Stimulated activated CD8-positive, alpha-beta memory T cell treated with anti-CD3 and anti-CD28 coated beads, Interleukin-15, amount 100 ng/mL, for 1 hour (primary cell): ENCODE measurements around the gene ZNF804B.

ENCODE experiments used
- DNase-seq: peaks from one replicate; pipeline ENCODE4 v3.0.0-alpha.2; 2020; ENCODE audit warnings: low read depth

ZNF804B gene

GRCh38 chr7:88759230-88760135, at the start of gene ZNF804B:
Gene ZNF804B (plus strand): TSS chr7:88759700. CDS start chr7:88759977, 277 bp downstream.
- DNase-seq: no peak

DNA sequence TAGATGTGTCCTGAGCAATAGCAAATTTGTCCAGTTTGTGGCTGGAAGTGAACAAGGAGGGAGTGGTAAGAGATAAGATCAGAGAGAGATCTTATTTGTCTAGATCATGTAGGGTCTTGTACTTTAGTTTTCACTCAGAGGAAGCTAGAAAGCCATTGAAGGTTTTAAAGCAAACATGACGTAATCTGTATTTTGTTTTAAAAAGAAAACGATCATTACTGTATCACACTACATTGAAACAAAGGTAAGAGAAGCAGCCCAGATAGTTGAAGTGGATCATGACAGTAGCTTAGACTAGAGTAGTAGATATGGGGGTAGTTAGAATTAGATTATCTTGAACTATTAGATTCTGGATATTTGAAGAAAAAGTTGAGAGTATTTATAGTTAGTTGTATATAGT, 23.6 kb upstream of the ZNF804B start:
- no peak for DNase-seq

GRCh38 chr7:88737632-88738031, 21.9 kb upstream of the ZNF804B start:
- DNase-seq: no peak

DNA sequence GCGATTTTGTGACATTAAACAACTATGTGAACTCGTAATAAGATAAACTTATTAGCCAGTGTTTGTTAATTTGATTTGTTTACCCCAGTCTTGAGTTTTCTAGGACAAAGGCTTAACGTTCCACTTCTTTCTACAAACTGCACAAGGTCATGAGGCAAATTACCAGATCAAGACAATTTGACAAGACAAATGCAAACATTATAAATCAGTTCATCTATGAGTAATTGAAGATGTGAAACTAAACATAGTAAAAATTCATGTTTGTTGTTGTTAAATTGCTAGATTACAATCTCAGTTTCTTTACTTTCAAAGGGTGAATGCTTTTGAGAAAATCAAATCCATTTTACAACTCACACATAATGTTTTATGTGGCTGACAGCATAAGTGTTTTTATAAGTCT, 13.4 kb upstream of the ZNF804B start:
- DNase-seq: no peak

DNA sequence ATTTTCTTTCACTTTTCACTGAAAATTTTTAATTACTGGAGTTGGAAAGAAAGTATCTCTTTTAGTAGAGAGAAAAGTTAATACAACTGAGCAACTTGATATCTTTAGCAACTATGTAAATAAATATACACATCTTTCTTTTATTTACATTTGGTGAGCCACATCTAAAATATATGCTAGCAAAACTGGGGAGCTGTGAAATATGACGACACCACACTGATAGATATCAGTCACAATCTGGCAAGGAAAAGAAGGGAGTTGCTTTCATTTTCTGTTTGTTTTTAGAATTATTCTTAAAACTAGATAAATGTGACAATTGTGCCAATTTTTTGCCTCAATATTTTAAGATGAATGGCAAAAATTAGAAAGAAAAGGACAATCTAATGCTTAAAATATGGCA, 2.7 kb upstream of the ZNF804B start:
- DNase-seq: no peak

DNA sequence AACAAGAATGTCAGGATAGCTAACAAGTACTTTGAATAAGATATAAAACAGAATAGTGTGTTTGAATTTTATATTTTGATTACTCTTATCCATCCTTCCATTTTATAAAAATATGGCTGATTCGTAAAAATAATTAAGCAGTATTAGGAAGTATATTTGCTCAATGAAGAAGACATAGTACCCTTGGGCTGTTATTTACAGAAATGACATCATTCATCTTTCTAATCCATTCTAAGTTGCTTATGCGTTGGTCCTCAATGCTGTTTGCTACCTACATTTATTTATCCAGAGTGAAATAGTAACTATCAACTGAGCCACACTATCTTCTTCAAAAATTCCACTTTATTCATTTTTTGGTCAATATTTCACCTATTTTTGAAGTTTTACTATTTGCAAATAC, 2.1 kb upstream of the ZNF804B start:
- DNase-seq: no peak

GRCh38 chr7:88758381-88759229, 895 bp upstream of the ZNF804B start:
- no peak for DNase-seq

DNA sequence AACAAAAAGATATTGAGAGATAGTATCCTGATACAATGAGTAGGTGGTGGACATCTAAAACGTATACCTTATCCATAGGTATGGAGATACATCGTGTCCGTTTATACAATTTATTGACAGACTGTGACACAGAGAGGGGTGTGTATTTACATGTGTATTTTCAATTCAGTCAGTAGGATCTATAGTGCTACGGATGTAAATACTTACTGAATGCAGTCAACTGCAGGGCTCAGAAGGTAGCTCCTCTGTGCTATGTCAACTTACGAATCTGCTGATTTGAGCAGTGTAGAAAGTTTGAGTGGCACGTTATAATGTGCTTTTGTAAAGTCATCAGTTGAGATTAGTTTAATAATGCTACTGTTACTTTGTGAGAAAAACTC, 626 bp downstream of the ZNF804B start:
- DNase-seq: no peak

- no peak for DNase-seq
Observed at GRCh38 chr7:88761779-88762178, 2.3 kb downstream of the ZNF804B start.

DNA sequence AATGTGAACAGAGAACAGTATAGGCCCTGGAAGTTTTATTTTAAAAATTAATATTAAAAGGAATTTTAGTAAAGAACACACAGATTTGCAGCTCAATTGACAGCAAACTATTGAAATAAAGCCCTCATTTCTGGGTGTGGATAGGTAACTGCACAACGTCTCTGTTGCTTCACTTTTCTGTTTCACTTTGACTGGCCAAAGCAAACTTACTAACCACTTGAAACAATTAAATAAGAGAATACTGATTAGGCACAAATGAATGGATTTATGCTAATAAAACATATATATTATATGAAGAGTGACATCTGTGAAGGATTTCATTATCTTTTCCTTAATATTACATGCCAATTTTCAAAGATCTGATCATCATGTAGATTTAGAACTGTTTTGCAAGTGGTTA, 11.9 kb downstream of the ZNF804B start:
- DNase-seq: no peak

DNA sequence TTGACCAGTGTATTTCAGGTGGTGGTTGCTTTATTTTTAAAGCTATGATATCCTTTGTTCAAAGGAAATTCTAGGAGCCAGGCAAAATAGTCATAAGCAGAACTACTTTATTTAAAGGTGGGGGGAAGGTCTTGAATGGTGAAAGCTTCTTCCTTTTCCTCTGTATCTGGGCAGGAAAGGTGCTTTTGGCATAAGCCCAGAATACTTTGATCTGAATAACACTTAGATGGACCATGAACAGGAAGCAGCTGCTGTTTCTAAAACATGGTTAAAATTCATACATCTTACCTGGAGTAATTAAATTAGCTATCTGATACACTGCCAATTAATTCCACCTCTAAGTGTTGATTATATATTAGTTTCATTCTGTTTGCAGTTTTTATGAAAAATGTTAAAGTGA, 13.3 kb downstream of the ZNF804B start:
- DNase-seq: no peak

GRCh38 chr7:88775838-88776237, 16.3 kb downstream of the ZNF804B start:
- DNase-seq: no peak

DNA sequence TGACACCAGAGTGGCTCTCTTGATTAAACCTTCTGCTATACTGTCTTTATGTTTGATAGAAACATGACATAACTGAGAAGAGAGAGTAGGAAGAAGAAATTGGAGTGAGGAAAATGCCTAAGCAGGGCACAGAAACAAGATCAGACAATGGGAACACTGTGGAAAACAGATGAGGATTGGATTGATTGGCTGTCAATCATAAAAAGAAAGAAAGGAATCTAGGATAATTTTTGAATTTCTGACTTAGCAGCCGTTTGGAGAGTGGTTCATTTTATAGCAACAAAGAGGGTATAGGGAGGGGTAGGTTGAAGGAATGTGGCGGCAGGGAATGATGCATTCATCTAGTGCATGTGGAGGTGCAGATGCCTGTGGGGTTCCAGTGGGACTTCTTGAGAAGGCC, 28.3 kb downstream of the ZNF804B start:
- DNase-seq: no peak

GRCh38 chr7:88789480-88790064, 30.1 kb downstream of the ZNF804B start:
- DNase-seq: no peak

GRCh38 chr7:88791891-88792290, 32.4 kb downstream of the ZNF804B start:
- DNase-seq: no peak

DNA sequence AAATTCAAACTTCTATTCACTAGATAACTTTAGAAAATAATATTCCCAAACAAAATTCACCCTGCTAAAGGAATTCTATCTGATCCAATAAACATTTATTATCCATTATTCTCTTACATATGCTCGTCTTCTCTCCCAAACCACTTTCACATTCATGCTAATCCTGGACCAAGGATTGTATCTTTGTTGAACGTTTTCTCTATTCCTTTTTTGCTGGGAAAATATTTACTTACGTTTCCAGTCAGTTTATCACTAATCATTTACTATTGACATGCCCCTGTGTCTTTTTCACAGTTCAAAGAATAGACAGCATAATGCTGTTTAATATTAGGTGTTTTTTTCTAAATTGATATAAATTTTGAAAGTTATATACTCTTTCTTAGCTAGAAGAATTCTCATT, 32.9 kb downstream of the ZNF804B start:
- DNase-seq: no peak

DNA sequence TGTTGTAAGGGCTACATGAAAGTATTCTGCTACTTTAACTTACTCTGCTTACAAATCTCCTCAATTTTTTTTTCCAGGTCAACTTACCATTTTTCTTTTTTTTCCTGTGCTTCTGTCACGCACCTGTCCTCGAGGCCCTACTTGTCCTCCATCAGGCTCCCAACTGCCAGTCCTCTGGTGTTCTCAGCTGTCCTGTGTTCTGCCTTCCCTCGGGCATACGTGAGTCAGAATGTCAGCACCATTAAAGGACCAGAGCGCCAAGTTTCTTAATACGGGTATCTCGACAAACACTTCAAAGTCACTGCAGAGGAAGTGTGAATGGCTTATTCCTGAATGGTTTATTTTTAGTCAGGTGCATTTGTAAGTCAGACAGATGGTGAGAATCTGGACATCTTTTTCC, 36.1 kb downstream of the ZNF804B start, which contains the start of gene TEX47:
TEX47 (minus strand) TSS at position 185 of the 400 bp plus-strand sequence. CDS start 795 bp downstream, outside the sequence.
- DNase-seq: no peak

GRCh38 chr7:88801046-88801445, 41.5 kb downstream of the ZNF804B start:
- DNase-seq: no peak

DNA sequence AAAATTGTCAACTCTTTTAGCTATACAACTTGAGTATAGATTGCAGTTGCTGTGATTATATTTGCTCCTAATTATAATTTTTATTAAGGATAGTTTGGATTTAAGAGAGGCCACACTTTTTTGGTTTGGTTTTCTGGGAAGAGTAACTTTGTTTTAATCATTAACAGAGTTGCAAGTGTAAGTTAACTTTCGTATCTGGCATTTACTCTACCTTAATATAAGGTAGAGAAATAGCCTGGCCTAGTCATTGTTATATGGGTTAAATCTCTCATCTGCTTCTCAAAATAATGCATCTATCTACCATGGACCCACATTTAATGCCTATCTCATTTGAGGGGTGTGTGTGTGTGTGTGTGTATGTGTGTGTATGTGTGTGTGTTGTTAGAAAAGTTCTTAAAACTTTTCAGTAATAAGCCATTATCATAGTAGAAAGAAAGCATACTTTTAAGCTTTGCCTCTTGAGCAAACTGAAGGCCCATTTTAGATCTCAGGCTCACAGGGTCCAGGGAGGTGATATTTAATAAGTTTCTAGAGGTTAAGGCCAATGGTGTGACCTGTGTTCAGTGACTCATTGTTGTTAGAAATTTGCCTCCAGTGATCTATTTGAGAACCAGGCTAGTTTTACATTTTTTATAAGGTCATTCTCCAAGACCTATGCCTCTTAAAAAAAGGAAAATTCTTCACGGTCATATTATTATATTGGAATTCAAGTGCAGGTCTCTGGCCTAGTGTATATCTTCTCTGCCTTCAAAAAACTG, 47.0 kb downstream of the ZNF804B start:
- DNase-seq: no peak

- no peak for DNase-seq
Observed at GRCh38 chr7:88818552-88818951, 59.1 kb downstream of the ZNF804B start.

- DNase-seq: no peak
Observed at GRCh38 chr7:88826222-88826621, 66.7 kb downstream of the ZNF804B start.
